ENCODE measurements around the gene LACTBL1.

Gene LACTBL1

GRCh38 chr1:22908880-22909426, 63.7 kb downstream of the LACTBL1 start:
- no peak for DNase-seq

DNA sequence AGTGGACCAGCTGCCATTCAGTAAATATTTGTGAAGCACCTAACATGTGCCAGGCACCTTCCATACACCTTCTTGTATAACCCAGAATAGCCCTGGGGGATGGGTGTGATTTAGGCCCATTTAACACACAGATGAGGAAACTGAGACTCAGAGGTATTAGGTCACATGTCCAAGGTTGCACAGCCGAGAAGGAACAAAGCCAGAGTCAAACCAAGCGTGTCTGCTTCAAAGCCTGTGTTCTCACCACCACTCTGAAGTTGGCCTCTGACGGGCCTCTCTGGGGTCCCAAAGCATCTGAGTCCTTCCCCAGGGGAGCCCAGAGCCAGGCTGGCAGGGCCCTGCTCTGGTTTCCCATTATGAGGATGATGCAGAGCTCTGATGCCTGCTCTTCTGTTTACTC, 65.1 kb downstream of the LACTBL1 start:
- DNase-seq: no peak

- no peak for DNase-seq
Observed at GRCh38 chr1:22906968-22907367, 65.7 kb downstream of the LACTBL1 start.

GRCh38 chr1:22903113-22903512, 69.6 kb downstream of the LACTBL1 start:
- DNase-seq: no peak

All from stimulated activated CD8-positive, alpha-beta memory T cell treated with anti-CD3 and anti-CD28 coated beads, Interleukin-4, amount 100 ng/mL, for 48 hours (primary cell).